ENCODE measurements around the gene HOXA5. TPM values are rescaled to one million over a fixed set of nuclear protein-coding genes. Genes with fewer than 3 reads are reported as not detected.

Gene HOXA5
- total RNA-seq, 1 experiment from 2014 or later, result 7.5 TPM

- DNase-seq (ENCODE audit: extremely low read depth, low read depth), result no peak
These were observed 4.0 kb downstream of the HOXA5 start for GRCh38 chr7:27139334-27140125.

GRCh38 chr7:27138985-27139333 lies 4.5 kb downstream of the HOXA5 start:
- no peak for DNase-seq (ENCODE audit: extremely low read depth, low read depth)

GRCh38 chr7:27138472-27138871 lies 5.0 kb downstream of the HOXA5 start:
- DNase-seq (ENCODE audit: extremely low read depth, low read depth), result no peak

GRCh38 chr7:27137640-27138315 lies 5.7 kb downstream of the HOXA5 start:
- DNase-seq (ENCODE audit: extremely low read depth, low read depth), result no peak

GRCh38 chr7:27134392-27134791 lies 9.1 kb downstream of the HOXA5 start:
- no peak for DNase-seq (ENCODE audit: extremely low read depth, low read depth)

GRCh38 chr7:27133409-27134231 lies 9.9 kb downstream of the HOXA5 start:
- DNase-seq (ENCODE audit: extremely low read depth, low read depth), result no peak

- no peak for DNase-seq (ENCODE audit: extremely low read depth, low read depth)
These were observed 10.5 kb downstream of the HOXA5 start for GRCh38 chr7:27132978-27133377.

GRCh38 chr7:27132214-27132613 lies 11.3 kb downstream of the HOXA5 start:
- no peak for DNase-seq (ENCODE audit: extremely low read depth, low read depth)

GRCh38 chr7:27131390-27131819 lies 12.1 kb downstream of the HOXA5 start:
- DNase-seq (ENCODE audit: extremely low read depth, low read depth), result no peak

GRCh38 chr7:27130540-27131389 lies 12.7 kb downstream of the HOXA5 start, which contains the start of gene HOXA4:
Gene HOXA4 (minus strand): TSS chr7:27130757. CDS start chr7:27130733, 24 bp downstream.
- no peak for DNase-seq (ENCODE audit: extremely low read depth, low read depth)

- DNase-seq (ENCODE audit: extremely low read depth, low read depth), result no peak
These were observed 13.5 kb downstream of the HOXA5 start for GRCh38 chr7:27129729-27130539.

GRCh38 chr7:27128776-27129728 lies 14.4 kb downstream of the HOXA5 start:
- no peak for DNase-seq (ENCODE audit: extremely low read depth, low read depth)

GRCh38 chr7:27128034-27128433 lies 15.4 kb downstream of the HOXA5 start:
- no peak for DNase-seq (ENCODE audit: extremely low read depth, low read depth)

- no peak for DNase-seq (ENCODE audit: extremely low read depth, low read depth)
These were observed 16.7 kb downstream of the HOXA5 start for GRCh38 chr7:27126596-27127327.

- DNase-seq (ENCODE audit: extremely low read depth, low read depth), result no peak
These were observed 17.5 kb downstream of the HOXA5 start for GRCh38 chr7:27125986-27126394.

- no peak for DNase-seq (ENCODE audit: extremely low read depth, low read depth)
These were observed 18.4 kb downstream of the HOXA5 start for GRCh38 chr7:27124902-27125689.

All from NCI-H460 (cell line).